ENCODE data around the gene PTPRE.

- TF ChIP-seq CTCF (conservative IDR thresholded peaks at IDR 0.05; ENCODE audit: low read depth, low read length), result no peak
- TF ChIP-seq EZH2 (IDR thresholded peaks at IDR 0.05; ENCODE audit: borderline replicate concordance, low read depth, low read length, poor library complexity, severe bottlenecking), result no peak
Observed at GRCh38 chr10:127968659-127969058, 61.8 kb downstream of the PTPRE start.

Data from A673 (cell line).